Upper lobe of left lung (tissue), 6 donors: ENCODE data around the gene FKBP8. TPM values are rescaled to one million over a fixed set of nuclear protein-coding genes. Genes with fewer than 3 reads are reported as not detected.

Experiments used
- ATAC-seq, 2 donors: fragments of 200-7000 bp; cut with Tn5 transposase; one replicate each; pipeline ENCODE4 v1.9.1; 2022; ENCODE audit warnings: mild to moderate bottlenecking in 2 of 2, moderate library complexity in 2 of 2; ENCODE audit not compliant: low FRiP score in 2 of 2
- DNase-seq, 2 donors: peaks; one replicate each; pipeline ENCODE4 v3.0.0-alpha.2; 2019 to 2020
- H3K27ac ChIP-seq, 4 donors: fragments of 200-600 bp; sonication (generic); one replicate each; pipeline ENCODE4 v1.5.1; 2016 to 2019
- H3K27me3 ChIP-seq, 4 donors: fragments of 200-600 bp; sonication (generic); one replicate each; pipeline ENCODE4 v1.5.1; 2017 to 2019
- H3K36me3 ChIP-seq, 4 donors: fragments of 200-600 bp; sonication (generic); one replicate each; pipeline ENCODE4 v1.5.1; 2016 to 2019
- H3K4me1 ChIP-seq, 4 donors: fragments of 200-600 bp; sonication (generic); one replicate each; pipeline ENCODE4 v1.5.1; 2018 to 2019
- H3K4me3 ChIP-seq, 4 donors: fragments of 200-600 bp; sonication (generic); one replicate each; pipeline ENCODE4 v1.5.1; 2017 to 2019; ENCODE audit warnings: mild to moderate bottlenecking in 2 of 4, moderate library complexity in 1 of 4
- H3K9me3 ChIP-seq, 4 donors: fragments of 200-600 bp; sonication (generic); one replicate each; pipeline ENCODE4 v1.5.1; 2018 to 2019
- CTCF ChIP-seq, 6 experiments: fragments of 450-650 bp in 4 of 6; fragments of 200-600 bp in 2 of 6; sonication (generic) in 2 of 6; IDR thresholded peaks; one replicate each; pipeline ENCODE4 v1.5.1; 2016 to 2019; ENCODE audit warnings: antibody characterized with exemption in 6 of 6
- EP300 ChIP-seq, 4 donors: sonication (generic); formaldehyde crosslinking; IDR thresholded peaks; one replicate each; pipeline ENCODE4 v1.5.1; 2017; ENCODE audit warnings: antibody characterized with exemption in 4 of 4, control low read depth in 2 of 4
- POLR2A ChIP-seq, 4 donors: fragments of 450-650 bp; IDR thresholded peaks; one replicate each; pipeline ENCODE4 v1.5.1; 2016 to 2017; ENCODE audit warnings: antibody characterized with exemption in 4 of 4, mild to moderate bottlenecking in 2 of 4
- POLR2AphosphoS5 ChIP-seq, 2 donors: sonication (generic); formaldehyde crosslinking; IDR thresholded peaks; one replicate each; pipeline ENCODE4 v1.5.1; 2017; ENCODE audit warnings: antibody characterized with exemption in 2 of 2
- WGBS, 2 donors: methylation state at CpG; one replicate each; pipeline ENCODE4 v1.1.5; 2017 to 2018; 5-methylcytosine and 5-hydroxymethylcytosine counted together
- total RNA-seq, 6 donors: library from RNA; depleted of rRNA in 4 of 6; stranded (reverse); fragments of >200 nt in 4 of 6; gene quantifications; one replicate each; pipeline versions ENCODE4 v1.1.0 to v1.2.1, GENCODE V29; 2016 to 2021
- donor health status: DM: no; HTN: no; CAD: no; lungs with moderate emphysema.
- donor health status: DM: no; HTN: yes; CAD: no; lungs with severe emphysema.

Gene FKBP8
- total RNA-seq, 6 donors from 2014 or later = 242 to 450 (median 284) TPM

GRCh38 chr19:18539372-18539771 is 4.0 kb downstream of the FKBP8 start:
- H3K9me3 ChIP-seq = no peaks in the 10 kb centered on the region
- H3K27me3 ChIP-seq = no peaks in the 10 kb centered on the region
- ATAC-seq (no peak), DNase-seq (no peak)
- no peak overlapping the region for H3K27ac ChIP-seq
- H3K4me3 ChIP-seq = no peak overlapping the region
- no peak for TF ChIP-seq POLR2A (IDR thresholded peaks at IDR 0.05)
- peaks cover 13 to 26% (median 17%) of the 10 kb centered on the region in 4 donors for H3K4me1 ChIP-seq
- peaks cover 12 to 68% (median 41%) of the 10 kb centered on the region in 4 donors for H3K36me3 ChIP-seq
- 95 to 97% methylated on average over 13 to 18 of the region's 19 CpGs for WGBS, 2 donors

- Histone ChIP-seq H3K36me3 (peaks cover 12 to 78% (median 46%) of the 10 kb centered on the region in 4 donors), H3K27me3 (no peaks in the 10 kb centered on the region), H3K9me3 (no peaks in the 10 kb centered on the region), H3K4me3 (no peak overlapping the region), H3K27ac (no peak overlapping the region), H3K4me1 (peaks cover 7 to 17% (median 10%) of the 10 kb centered on the region in 4 donors)
- TF ChIP-seq POLR2AphosphoS5 (IDR thresholded peaks at IDR 0.05) = no peak
- no peak for TF ChIP-seq EP300 (IDR thresholded peaks at IDR 0.05)
- TF ChIP-seq CTCF (IDR thresholded peaks at IDR 0.05) = no peak
- no peak for TF ChIP-seq POLR2A (IDR thresholded peaks at IDR 0.05)
- ATAC-seq (no peak), DNase-seq (peak in 1 of 2 donors; percentile 77)
- 88 to 100% methylated on average over 1 to 5 of the region's 22 CpGs for whole genome bisulfite sequencing, 2 donors
Measured at GRCh38 chr19:18538115-18538514, 5.3 kb downstream of the FKBP8 start.

- H3K4me1 ChIP-seq = peaks cover 6 to 15% (median 8%) of the 10 kb centered on the region in 4 donors
- no peak for DNase-seq
- H3K36me3 ChIP-seq = peaks cover 17 to 85% (median 53%) of the 10 kb centered on the region in 4 donors
- no peak for ATAC-seq
- no peak overlapping the region for H3K27ac ChIP-seq
- no peaks in the 10 kb centered on the region for H3K9me3 ChIP-seq
- no peaks in the 10 kb centered on the region for H3K27me3 ChIP-seq
- no peak overlapping the region for H3K4me3 ChIP-seq
- no peak for TF ChIP-seq POLR2AphosphoS5 (IDR thresholded peaks at IDR 0.05)
- no peak for TF ChIP-seq EP300 (IDR thresholded peaks at IDR 0.05)
- no peak for TF ChIP-seq CTCF (IDR thresholded peaks at IDR 0.05)
- TF ChIP-seq POLR2A (IDR thresholded peaks at IDR 0.05) = no peak
- WGBS, 2 donors = 95% methylated on average over 17 of the region's 17 CpGs
Measured at GRCh38 chr19:18537431-18537830, 5.9 kb downstream of the FKBP8 start.

GRCh38 chr19:18536475-18536874 is 6.9 kb downstream of the FKBP8 start:
- DNase-seq (no peak), ATAC-seq (no peak)
- H3K36me3 ChIP-seq = peaks cover 23 to 92% (median 61%) of the 10 kb centered on the region in 4 donors
- no peaks in the 10 kb centered on the region for H3K9me3 ChIP-seq
- TF ChIP-seq CTCF (IDR thresholded peaks at IDR 0.05) (no peak), POLR2AphosphoS5 (IDR thresholded peaks at IDR 0.05) (no peak), EP300 (IDR thresholded peaks at IDR 0.05) (no peak), POLR2A (IDR thresholded peaks at IDR 0.05) (no peak)
- H3K27ac ChIP-seq = no peak overlapping the region
- H3K4me1 ChIP-seq = peaks cover 0 to 5% (median 0%) of the 10 kb centered on the region in 4 donors
- 94 to 98% methylated on average over 10 of the region's 10 CpGs for WGBS, 2 donors
- no peak overlapping the region for H3K4me3 ChIP-seq
- H3K27me3 ChIP-seq = no peaks in the 10 kb centered on the region

GRCh38 chr19:18533058-18533457 is 10.3 kb downstream of the FKBP8 start:
- H3K27me3 ChIP-seq = no peaks in the 10 kb centered on the region
- DNase-seq (no peak), ATAC-seq (no peak)
- H3K4me1 ChIP-seq = no peaks in the 10 kb centered on the region
- no peaks in the 10 kb centered on the region for H3K9me3 ChIP-seq
- H3K36me3 ChIP-seq = peaks cover 19 to 66% (median 53%) of the 10 kb centered on the region in 4 donors
- H3K27ac ChIP-seq = no peak overlapping the region
- no peak for TF ChIP-seq EP300 (IDR thresholded peaks at IDR 0.05)
- TF ChIP-seq CTCF (IDR thresholded peaks at IDR 0.05) = no peak
- TF ChIP-seq POLR2A (IDR thresholded peaks at IDR 0.05) = no peak
- TF ChIP-seq POLR2AphosphoS5 (IDR thresholded peaks at IDR 0.05) = no peak
- 96% methylated on average over 4 of the region's 4 CpGs for WGBS, 2 donors
- H3K4me3 ChIP-seq = no peak overlapping the region
